ENCODE results near the gene FBLN2.

- no peak for TF ChIP-seq NPAS2 (CRISPR knock-in tag; IDR thresholded peaks at IDR 0.05; ENCODE audit: borderline replicate concordance)
- TF ChIP-seq POLR2A (IDR thresholded peaks at IDR 0.05; ENCODE audit: low read length): no peak
- no peak for TF ChIP-seq CEBPB (IDR thresholded peaks at IDR 0.05)
- no peak for TF ChIP-seq GATA3 (IDR thresholded peaks at IDR 0.05; ENCODE audit: borderline replicate concordance)
- TF ChIP-seq CTCF (IDR thresholded peaks at IDR 0.05): no peak
- TF ChIP-seq EHMT2 (IDR thresholded peaks at IDR 0.05; ENCODE audit: low read depth): no peak
- no peak for TF ChIP-seq EHF (CRISPR knock-in tag; IDR thresholded peaks at IDR 0.05)
- TF ChIP-seq CBX2 (IDR thresholded peaks at IDR 0.05; ENCODE audit: borderline replicate concordance, low read depth): no peak
- no peak for TF ChIP-seq RAD21 (conservative IDR thresholded peaks at IDR 0.05 in 1 of 2, IDR thresholded peaks at IDR 0.05 in 1 of 2)
- no peak for TF ChIP-seq CHD2 (IDR thresholded peaks at IDR 0.05; ENCODE audit: low read length, partially characterized antibody)
- TF ChIP-seq CBX8 (IDR thresholded peaks at IDR 0.05): no peak
- no peak for TF ChIP-seq EP300 (IDR thresholded peaks at IDR 0.05)
These were observed 29.7 kb upstream of the FBLN2 start for GRCh38 chr3:13519006-13519791.

Data from A549 (cell line).